NCI-H82 treated with DMSO at 0.1 percent for 48 hours (cell line): ENCODE data around the gene GCK.

Source experiments
- DNase-seq: peaks from one replicate; lab custom pipeline; 2025; ENCODE audit not compliant: unreplicated experiment; lab: John Stamatoyannopoulos, UW

Gene GCK

GRCh38 chr7:44223362-44224079 is 34.3 kb upstream of the GCK start:
- no peak for DNase-seq

DNA sequence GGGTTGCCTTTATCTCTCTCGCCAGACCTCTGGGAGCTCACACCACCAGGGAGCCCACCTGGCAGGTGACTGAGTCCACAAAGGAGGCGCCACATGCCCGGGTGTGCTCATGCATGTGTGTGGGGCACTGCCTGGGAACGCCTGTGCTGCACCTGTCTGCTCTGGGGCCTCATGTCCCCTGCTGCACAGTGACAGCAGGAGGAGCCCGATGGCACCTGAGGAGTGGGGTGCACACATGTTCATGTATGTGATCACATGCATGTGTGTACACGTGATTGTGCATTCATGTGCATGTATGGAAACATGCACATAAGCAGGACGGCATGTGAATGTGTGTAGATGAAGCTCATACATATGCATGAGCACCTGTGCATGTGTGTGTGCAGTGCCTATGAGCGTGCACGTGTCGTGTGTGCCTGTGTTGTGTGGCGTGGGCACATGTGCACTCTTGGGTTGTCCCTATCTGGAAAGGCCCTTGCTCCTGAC is 33.6 kb upstream of the GCK start:
- no peak for DNase-seq

DNA sequence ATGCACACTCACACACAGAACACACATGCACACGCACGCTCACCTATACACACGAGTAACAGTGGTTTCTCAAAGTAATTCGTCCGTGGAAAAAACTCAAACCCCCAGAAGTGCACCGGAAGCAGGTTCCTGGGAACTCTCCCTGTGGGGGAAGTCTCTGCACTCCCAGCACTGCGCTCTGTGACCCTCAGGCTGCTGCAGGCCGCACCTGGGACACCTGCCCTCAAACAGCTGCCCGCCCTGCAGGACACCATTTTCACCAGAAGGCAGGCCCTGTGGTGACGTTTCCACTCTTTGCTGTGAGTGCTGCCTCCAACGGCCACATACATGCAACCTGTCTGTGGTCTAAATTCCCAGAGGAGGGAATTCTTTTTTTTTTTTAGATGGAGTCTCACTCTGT is 32.8 kb upstream of the GCK start:
- DNase-seq, result no peak

- no peak for DNase-seq
Observed at GRCh38 chr7:44221231-44221791, 32.1 kb upstream of the GCK start.

DNA sequence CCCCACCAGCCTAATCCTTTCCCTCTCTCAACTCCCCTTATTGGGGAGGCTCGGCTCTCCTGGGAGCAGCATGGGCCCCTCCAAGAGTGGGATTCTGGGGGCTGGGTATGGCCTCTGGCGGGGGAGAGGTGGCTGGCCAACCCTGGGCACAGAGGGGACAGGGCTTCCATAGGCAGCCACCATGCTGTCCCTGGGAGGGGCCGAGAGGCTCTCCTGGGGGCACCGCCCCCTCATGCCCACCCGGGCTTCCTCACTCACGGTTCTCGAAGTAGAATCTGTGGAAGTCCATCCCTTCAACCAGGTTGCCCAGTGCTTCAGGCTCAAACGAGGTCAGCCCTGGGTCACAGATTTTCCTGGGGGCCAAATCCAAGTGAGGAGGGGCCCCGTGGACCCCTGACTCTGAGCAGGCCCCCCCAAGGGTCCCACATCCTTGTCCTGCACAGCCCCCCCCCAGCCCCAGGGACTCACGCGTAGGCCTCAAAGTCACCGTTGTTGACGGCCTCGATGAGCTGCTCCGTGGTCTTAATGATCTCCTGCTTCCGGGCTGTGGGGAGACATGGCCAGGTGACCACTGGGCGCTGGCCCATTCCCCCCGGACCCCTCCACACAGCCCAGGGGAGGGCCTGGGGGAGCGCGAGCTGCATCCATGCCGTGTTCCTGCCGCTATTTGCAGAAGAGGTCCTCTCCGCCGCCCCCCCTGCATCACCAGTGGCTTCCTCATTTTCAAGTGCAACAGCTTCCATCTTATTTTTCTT is 31.3 kb upstream of the GCK start:
- no peak for DNase-seq

DNA sequence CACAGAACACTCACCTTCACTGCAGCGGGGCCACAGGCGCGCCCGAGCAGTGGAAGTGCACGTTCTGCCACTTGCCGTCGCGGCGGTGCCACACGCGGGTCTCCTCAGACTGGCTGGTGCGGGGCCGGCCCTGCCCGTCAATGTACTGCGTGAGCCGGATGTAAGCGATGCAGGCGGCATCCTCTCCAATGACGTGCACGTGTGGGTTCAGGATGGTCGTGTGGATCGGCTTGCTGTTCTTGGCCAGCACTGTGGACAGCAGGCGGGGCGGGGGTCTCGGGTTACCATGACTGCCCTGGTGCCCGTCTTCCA is 30.8 kb upstream of the GCK start:
- no peak for DNase-seq

- DNase-seq, result no peak
Observed at GRCh38 chr7:44219371-44220045, 30.3 kb upstream of the GCK start.

DNA sequence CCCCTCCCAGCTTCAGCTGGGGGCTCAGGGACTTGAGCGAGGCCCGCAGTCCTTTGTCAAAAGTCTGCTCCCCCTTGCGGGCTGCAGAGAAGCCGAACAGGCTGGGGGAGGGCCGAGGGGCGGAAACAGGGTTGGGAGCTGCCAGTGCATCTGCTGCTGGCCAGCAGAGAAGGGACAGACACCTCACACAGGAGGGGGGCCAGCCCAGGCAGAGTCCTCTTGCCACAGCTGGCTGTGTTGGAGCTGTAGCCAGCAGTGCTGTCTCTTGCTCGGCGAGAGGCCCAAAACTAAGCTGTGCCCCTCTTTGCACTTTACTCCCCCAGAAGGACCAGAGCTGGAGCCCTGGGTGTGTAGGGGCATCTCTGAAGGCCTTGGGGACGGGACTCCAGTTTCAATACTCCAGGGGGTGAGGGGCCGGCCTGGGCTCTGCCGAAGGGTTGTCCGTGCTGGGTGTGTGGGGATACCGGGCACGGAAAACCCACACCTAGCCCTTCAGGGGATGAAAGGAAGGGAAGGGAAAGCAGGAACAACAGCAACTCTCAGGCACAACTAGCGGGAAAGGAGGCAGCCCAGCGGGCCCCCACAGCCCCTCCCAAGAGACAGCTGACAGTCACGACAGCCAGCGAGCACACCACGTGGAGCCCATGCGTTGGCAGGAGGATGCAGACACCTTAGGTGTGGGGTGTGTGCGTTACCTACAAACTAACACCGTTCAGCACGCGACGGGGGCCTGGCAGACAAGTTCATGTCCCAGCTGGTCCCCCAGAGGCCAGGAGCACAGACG is 29.4 kb upstream of the GCK start:
- DNase-seq, result no peak

DNA sequence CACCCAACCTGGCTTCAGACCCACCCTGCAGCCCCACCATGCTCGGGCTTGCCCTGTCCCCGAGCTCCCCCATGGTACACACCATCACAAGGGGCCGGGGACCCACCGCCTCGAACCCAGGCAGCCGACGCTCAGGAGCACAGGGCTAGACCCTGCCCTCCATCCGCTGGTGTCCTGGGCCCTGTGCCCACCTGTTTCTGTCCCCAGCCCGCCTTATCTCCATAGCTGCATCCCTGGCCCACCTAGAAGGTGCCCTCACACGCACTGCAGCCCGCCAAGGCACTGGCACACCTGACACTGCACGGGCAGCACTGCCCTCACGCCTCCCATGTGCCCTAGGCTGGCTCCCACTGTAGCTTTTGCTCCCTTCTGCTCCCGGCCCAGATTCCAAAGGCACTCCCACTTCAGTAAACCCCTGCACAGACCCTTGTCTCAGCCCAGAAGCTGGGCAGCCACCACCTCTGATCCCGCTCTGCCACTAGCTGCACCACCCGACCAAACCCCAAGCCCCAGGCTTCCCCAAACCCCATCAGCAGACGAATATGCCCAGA is 28.7 kb upstream of the GCK start:
- no peak for DNase-seq

DNA sequence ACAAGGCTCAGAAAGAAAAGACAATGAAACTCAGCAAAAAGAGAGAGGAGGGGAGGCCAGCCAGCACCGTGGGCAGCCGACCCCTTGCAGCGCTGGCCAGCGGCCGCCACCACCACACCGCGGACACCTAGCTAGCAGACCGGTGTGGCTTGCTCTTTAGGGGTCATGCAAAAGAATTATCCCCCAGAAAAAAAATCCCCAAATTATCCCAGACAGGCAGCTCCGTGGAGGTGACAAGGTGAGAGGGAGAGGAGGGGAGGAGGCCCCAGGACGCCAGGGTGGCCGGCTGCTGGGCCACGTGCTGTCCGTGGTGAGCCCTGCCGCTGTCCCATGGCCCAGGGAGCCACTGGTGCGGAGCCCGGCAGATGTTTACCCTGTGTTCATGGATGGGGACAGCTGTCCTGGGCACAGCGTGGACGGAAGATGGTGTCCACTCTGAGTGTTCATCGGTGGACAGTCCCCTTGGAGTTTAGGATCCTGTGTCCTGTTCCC is 28.0 kb upstream of the GCK start:
- no peak for DNase-seq

DNA sequence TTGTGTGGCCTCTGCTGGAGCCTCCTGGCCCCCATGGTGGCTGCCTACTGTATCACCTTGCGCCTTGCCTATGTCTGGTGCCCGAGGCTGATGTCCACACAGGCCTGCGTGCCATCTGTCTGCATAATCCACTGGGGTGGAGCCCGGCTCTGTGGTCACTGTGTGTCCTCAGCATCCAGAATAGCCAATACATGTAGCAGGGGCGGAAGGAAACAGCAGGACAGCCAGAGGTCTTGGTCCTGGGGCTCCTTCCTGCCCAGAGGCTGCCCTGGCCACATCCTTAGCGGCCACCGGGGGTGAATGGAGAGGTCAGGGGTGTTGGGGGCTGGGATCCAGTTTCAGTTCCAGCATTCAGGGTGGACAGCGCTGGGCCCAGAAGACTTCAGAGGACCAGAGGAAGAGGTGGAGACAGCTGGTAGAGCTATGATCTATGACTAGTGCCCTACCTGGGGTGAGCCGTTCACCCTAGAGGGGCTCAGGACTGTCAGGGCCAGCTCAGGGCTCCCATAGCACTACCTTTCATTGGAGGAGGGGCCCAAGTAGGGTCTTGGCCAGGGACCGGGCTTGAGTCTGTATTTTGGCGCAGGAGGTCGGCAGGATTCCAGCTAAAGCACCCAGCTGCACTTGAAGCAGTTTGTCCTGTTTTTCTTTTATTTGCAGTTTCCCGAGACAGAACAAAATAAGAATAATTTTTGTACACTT is 27.4 kb upstream of the GCK start:
- DNase-seq, result no peak

- no peak for DNase-seq
Observed at GRCh38 chr7:44216019-44216418, 26.8 kb upstream of the GCK start.

GRCh38 chr7:44215531-44215930 is 26.3 kb upstream of the GCK start:
- DNase-seq, result no peak

DNA sequence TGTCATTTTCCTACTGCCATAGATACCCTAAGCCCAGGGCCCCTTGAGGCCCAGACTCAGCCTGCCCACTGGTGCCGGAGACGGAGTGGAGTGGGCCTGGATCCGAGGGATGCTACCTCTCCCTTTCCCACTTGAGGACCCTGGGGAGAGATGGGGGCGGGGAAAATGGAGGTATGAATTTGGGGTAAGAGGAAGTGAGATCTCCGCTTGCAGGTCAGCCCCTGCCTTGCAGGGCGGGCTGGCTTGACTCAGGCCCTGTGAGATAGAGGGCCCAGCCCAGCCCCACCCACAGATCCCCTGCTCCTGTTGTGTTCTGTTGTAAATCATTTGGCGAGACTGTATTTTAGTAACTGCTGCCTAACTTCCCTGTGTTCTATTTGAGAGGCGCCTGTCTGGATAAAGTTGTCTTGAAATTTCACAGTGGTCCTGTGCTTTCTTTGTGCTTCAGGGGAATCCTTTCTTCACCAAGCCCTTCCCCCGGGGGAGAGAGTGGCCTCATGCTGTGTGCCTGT is 24.7 kb upstream of the GCK start:
- DNase-seq, result no peak

DNA sequence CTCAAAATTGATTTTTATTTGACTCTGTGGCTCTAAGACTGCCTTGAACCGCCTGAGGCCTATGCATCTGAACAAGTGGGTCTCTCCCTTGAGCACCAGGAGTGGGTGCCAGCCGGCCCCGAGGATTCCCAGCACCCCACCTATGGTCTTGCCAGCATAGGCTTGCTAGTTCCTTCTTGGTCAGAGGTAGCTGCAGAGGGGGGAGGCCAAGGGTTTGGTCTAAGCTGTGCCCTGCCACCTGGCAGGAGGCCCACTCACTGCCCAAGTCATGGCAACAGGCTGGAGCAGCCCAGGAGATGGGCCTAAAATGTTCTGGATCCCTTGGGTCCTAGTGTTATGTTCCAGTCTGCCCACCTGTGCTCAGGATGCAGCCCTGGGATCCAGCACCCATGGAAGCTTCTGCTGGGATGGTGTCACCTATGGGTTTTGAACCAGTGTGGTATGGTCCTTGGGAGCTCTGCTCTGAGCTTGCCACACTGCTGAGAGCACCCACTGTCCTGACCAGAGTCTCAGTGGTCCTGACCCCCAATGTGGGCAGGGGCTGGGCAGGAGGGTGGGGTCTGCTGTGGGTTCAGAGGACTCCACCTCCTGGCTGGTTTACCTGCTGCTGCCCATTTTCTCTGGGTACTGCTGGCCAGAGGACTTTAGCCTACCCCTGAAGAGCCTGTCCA is 24.1 kb upstream of the GCK start:
- DNase-seq, result no peak

DNA sequence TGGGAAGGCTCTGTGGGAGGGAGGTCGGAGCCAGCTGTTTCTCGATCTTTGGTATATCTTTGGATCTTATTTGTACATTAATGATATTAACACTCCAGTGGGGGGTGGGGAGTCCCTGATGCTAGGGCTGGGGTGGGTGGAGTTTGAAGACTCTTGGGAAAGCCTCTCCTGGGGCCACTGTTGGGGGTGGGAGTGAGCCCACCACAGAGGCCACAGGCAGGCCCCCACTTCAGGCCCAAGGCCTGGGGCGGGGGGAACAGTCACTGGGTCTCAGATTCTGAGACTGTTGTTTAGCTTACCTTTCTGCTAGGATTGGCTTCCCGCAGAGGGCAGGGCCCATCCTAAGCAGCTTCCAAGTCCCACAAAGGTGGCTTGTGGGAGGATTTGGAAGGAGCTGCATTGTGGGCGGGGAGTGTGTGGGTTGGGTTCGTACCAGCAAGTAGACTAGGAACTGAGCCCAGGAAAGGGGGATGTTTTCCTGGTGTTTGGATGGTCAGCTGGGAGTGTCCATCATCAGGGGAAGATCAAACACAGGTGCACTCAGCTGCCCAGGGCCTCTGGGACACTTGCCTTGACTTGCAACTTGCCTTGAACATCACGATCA is 23.4 kb upstream of the GCK start:
- no peak for DNase-seq

DNA sequence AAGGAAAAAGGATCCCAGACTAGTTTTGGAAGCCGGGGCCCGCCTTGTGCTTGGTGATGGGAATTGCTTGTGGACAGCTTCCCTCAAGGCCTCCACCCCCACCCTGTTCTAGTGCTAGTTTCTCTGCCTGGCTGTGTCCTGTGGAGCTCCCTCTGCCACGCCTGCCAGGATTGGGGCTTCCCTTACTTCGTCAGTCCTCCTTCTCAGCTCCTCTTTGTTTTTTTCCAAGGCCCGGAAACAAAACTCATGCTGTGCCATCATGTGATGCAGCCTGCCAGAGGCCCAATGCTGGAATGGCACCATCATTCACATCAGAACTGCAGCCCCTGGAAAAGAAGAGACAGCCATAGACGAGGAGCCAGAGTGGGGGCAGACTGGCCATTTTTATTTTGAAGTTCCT is 22.8 kb upstream of the GCK start:
- DNase-seq, result no peak

DNA sequence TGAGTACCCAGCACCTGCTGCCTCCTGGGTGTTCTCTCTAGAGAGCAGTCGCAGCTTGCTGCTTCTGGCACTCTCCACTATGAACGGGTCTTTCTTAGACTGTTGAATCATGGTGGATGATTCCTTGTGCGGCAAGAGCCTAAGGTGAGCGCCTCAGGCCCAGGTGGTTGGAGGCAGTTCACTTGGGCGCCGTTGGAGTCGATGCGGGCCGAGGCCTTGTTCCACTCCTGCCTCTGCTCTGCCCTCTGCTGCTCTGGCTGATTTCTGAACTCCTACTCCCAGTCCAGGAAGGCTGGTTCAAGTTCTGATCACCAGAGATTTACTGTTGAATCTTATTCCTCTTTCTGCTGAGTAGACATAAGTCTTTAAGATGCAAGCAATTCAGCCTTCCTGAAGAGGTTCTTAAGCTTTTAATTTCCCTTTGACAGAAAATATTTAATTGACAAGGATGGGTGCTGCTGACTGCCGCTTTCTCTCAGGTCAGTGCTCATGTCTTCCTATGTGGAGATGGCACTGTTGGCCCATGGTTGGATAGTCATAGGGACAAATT is 22.0 kb upstream of the GCK start:
- DNase-seq, result no peak

- DNase-seq, result no peak
Observed at GRCh38 chr7:44210107-44210506, 20.9 kb upstream of the GCK start.
